Erythroblast (primary cell): ENCODE data around the gene SSTR4.

Source experiments
- DNase-seq, 2 experiments: peaks; one replicate each; lab custom pipeline; 2025; lab: John Stamatoyannopoulos, UW
- GATA1 ChIP-seq: IDR thresholded peaks from 2 replicates; pipeline ENCODE4 v1.6.1; 2011; ENCODE audit warnings: low read depth, mild to moderate bottlenecking, control low read depth, low read length, moderate library complexity
- POLR2A ChIP-seq: IDR thresholded peaks from 2 replicates; pipeline ENCODE4 v1.6.1; 2011; ENCODE audit warnings: mild to moderate bottlenecking, low read length

SSTR4 gene

DNA sequence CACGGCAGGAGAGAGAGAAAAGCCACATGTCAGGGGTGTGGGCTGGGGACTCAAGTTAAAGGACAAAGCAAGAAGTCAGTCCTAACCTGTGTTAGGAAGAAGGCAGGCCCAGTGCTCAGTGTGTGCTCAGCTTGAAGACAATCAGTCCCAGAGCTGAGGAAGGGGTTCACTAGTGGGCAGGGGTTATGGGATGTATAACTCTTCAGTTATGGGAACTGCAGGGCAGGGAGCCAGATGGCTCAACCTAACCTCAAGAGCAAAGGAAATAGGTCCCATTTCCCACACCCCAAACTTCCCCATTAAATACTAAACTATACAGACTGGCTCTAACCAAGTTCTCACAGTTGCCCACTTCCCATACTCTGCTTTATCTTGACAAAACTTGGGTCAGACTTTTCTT, 7.4 kb upstream of the SSTR4 start:
- DNase-seq = no peak
- TF ChIP-seq GATA1 (no peak), POLR2A (no peak)

DNA sequence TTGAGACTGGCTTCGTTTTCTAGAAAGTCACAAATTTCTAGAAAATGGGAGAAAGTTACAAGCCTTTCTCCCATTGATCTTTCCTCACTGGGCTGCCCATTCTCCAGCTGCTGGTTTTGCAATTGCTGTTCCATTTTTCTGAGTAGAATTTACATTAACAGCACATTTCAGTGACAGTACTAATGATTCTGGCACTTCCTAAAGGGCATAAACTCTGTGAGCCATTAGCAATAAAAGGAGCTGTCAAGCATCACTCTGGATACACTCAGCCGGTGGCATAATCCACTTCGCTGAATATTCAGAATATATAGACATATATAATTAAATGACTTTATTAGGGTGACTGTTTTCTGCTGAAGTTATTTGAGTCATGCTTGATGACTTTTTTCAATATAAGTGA, 6.7 kb upstream of the SSTR4 start:
- DNase-seq = no peak
- TF ChIP-seq POLR2A (no peak), GATA1 (no peak)

DNA sequence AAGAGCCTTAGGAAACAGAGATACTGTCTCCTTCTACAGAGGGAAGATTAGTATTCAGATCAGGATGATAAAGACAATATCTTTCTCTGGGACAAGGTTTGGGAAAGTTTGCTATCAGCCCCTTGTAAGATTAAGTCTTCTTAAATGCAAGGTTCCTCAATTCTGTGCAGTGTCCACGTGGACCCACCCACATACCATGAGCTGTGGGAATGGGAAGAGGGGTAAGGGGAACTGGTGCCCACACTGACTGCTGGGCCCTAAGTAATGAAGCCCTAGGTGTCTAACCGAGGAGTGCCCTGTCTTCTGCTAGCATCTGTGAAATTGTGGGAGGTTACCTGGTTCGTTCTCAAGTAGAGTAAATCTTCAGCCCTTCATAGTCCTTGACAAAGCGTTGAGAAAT, 5.8 kb upstream of the SSTR4 start:
- TF ChIP-seq GATA1 = no peak
- TF ChIP-seq POLR2A = no peak
- no peak for DNase-seq

DNA sequence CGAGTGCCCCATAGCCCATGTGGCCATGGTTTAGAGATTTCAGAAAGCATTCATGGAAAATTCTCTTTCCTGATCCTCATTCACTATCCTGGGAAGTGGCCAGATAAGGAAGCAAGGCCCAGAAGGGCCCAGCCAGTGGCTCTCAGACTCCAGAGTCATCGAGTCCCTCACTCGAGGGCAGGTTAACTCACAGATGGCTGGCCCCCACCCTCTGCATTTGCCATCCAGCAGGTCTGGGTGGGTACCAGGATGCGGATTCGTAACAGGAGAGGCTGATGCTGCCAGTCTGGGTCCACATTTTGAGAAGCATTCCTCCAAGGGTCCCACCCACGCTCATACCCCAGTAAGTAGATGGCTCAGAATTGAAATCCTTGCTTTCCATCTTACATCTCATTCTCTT, 3.8 kb upstream of the SSTR4 start:
- no peak for DNase-seq
- no peak for TF ChIP-seq POLR2A
- no peak for TF ChIP-seq GATA1

DNA sequence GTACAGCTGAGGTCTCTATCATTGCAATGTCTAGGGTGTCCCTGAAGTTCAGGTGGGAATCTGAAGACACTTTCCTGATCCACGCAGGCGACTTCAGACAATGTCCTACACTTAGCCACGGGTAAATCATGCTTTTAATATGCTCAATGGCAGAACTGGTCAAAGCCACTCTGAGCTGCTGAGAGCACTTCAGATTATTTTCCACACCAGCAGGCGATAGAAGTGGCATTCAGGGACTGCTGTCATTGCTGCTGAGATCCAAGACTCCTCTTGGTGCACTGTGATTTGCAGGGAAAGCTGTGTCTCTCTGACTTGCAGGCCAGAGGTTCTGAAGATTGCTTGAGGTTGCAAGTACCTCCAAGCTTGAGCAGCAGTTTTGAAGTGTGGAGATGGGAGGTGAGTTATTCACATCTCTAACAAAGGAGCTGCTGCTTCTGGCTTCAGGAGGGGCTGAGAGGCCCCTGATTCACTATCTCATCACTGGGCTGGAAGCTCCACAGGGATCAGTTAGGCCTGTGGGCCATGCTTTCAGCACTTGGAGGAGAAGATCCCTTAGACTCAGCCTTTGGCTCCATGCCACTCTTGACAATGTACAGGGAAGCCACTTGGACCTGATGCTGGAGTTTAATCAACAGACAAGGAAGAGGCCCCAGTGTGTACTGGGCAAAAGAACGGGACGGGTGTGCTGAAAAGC, 2.9 kb upstream of the SSTR4 start:
- no peak for TF ChIP-seq GATA1
- TF ChIP-seq POLR2A = no peak
- no peak for DNase-seq

DNA sequence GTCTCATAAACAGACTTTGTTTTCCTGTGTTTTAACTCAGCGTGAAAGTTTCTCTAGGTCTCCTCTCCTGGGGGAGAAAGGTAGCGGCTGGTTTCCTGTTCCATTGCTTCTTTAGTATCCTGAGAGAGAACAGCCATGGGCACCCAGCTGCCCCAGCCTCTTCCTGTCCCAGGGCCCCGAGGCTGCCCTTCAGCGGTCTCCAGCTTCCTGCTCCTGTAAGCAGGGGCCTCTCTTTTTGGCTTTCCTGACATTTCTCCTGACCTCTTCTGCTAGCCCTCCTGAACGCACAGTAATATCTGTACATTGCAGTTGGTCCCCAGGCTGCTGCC, 2.4 kb upstream of the SSTR4 start:
- TF ChIP-seq GATA1 (no peak), POLR2A (no peak)

DNA sequence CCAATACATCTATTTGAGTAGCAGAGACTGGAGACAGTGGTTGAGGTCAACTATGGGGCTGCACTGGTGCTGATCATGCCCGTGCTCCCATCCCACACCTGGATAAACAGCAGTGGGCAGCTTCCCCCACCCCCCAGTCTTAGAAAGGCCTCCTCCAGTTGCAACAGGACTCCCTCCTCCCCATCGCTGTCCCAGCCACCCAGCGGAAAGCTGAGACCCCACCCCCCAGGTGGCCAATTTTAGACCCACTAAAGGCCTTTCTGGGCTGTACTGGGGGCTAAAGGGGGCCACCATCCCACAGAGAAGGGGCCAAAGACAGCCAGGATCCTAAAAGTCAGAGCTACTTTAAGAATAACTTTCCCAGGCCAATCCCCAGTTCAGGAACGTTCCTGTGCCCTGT, 1.2 kb upstream of the SSTR4 start:
- no peak for DNase-seq
- no peak for TF ChIP-seq GATA1
- TF ChIP-seq POLR2A = no peak

More for the DNA sequence above, 2.4 kb upstream of the SSTR4 start:
- DNase-seq = no peak

DNA sequence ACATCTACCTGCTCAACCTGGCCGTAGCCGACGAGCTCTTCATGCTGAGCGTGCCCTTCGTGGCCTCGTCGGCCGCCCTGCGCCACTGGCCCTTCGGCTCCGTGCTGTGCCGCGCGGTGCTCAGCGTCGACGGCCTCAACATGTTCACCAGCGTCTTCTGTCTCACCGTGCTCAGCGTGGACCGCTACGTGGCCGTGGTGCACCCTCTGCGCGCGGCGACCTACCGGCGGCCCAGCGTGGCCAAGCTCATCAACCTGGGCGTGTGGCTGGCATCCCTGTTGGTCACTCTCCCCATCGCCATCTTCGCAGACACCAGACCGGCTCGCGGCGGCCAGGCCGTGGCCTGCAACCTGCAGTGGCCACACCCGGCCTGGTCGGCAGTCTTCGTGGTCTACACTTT, 619 bp downstream of the SSTR4 start:
- TF ChIP-seq GATA1 (no peak), POLR2A (no peak)
- DNase-seq = no peak

DNA sequence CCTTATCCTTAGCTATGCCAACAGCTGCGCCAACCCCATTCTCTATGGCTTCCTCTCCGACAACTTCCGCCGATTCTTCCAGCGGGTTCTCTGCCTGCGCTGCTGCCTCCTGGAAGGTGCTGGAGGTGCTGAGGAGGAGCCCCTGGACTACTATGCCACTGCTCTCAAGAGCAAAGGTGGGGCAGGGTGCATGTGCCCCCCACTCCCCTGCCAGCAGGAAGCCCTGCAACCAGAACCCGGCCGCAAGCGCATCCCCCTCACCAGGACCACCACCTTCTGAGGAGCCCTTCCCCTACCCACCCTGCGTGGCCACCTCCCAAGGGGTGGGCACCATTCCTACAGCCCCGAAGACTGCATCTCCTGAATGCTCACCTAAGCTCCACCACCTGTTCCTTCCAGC, 1.3 kb downstream of the SSTR4 start:
- TF ChIP-seq GATA1 = no peak
- TF ChIP-seq POLR2A = no peak
- no peak for DNase-seq

DNA sequence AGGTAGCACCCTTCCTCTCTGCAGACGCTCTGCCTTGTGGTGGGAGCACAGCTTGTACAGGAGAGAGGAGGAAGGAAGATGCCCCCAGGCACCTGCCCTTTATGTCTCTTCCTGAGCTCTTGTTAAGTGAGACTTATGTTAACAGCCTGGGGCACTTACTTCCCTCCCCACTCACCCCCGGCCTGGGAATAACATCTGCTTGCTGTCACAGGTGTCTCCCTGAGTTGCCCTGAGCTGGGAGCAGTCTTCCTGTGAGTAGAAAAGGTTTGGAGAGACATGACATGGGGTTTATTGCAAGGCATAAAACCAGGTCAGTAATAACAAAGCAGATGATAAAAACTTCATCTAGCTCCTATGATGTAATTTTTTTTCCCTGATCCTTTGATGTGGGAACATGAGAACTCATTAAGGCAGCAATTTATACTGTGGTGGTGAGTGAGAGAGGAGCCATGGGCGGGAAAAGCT, 1.9 kb downstream of the SSTR4 start:
- no peak for DNase-seq
- no peak for TF ChIP-seq POLR2A
- no peak for TF ChIP-seq GATA1

DNA sequence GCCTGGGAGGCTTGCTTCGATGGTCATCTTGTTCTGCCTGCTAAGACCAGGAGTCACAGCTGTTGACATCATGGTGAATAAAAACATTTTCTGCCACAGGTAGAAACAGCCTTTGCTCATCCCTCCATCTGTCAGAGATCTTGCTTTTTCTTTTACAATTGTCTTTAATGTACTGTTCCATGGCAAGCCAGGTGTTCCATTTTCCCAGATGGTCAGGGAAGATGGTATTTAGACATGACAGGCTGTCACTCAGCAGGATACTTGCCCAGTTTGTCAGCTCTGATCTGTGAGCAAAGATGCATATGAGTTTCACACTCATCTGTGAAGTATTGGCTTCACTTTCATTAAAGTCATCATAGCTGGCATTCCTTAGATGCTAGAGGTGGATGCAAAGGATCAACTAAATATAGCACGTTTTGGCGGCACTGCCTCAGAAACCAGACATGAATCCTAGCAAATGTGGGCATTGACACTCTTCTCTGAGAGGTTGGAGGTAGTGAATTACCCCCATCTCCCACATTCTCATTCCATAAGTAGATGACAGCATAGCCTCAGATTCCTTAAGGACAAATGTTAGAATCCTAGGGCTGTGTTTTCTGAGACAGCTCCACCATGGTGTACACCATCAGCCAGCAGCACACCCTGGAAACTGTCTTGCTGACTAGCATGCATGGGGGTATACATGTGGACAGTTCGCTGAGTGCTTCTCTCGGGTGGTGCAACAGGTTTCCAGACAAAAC, 4.2 kb downstream of the SSTR4 start:
- TF ChIP-seq GATA1 (no peak), POLR2A (no peak)
- DNase-seq = no peak

DNA sequence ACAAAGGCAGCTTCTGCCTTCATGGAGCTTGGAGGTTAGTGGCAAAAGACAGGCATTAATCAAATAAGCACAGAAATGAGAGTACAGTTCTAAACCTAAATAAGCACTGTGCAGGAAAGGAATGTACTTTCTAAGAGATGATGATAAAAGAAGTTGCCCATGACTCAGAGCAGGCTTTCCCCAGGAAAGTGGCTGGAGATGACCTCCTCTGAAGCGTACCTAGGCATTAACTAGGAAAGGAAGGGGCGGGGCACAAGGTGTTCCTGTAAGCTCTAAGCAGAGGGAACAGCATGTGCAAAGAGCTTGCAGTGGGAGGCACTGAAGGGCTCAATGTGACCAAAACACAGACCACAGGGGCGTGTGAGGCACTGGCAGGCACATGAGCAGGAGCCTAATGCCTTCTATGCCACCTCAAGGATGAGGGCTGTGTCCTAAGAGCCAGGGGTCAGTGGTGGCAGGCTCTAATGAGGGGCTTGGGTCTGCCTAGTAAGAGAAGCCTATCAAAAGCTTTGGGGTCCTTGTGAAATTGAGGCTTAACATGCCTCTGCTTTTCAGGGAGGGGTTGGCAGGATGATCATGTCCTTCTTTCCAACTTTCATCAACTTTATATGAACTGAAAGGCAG, 4.9 kb downstream of the SSTR4 start:
- TF ChIP-seq POLR2A (no peak), GATA1 (no peak)
- DNase-seq = no peak

DNA sequence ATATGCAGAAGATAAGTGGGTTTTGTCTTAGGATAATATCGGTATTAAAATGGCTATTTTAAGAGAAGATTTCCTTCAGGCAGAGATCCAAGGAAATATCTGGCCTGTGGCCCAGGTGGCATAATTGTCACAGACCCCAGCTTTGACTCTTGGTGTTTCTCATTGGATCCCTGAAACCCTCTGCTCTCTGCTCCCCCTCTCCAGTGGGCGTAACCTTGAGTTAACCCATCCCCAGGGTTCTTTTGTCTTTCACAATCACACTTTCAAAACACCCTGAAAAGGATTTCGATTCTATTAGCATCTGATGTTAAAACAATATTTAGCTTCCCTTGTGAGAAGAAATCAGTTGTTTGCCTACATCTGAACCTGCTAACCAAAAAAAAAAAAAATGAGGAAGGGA, 7.2 kb downstream of the SSTR4 start:
- TF ChIP-seq POLR2A = no peak
- no peak for TF ChIP-seq GATA1
- no peak for DNase-seq

DNA sequence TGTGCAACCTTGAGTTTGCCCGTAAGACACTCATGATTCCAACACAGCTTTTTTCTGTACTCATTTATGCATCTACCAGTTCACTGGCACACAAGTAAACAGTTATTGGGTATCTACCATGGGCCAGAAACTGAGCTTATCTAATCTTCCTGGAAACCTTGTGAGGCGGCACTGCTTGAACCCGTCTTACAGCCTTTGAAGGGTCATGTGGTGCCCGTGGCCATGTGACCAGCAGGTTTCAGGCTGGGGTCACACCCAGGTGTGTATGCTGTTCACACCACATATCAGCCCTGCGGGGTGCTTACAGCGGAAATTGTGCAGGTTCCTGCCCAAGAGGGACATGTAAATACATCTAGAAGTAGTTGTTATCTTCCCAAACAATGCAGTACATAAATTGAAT, 8.3 kb downstream of the SSTR4 start:
- peak; percentile 81 to 88 for DNase-seq
- TF ChIP-seq POLR2A (no peak), GATA1 (no peak)
